Renal cortex interstitium (tissue), 15 donors: ENCODE measurements around the gene EYA2. TPM values are rescaled to one million over a fixed set of nuclear protein-coding genes. Genes with fewer than 3 reads are reported as not detected.
"Not testable (repeated sequence)": the region's sequence is repeated elsewhere in the genome, so short reads cannot be mapped to it uniquely, and the experiment has no call there.

ENCODE experiments used
- DNase-seq, 11 donors: peaks; one replicate each; pipeline ENCODE4 v3.0.0-alpha.2; 2013; ENCODE audit warnings: low read depth in 9 of 11, low spot score in 4 of 11; ENCODE audit errors: extremely low read depth in 1 of 11
- long read RNA-seq, 16 experiments: transcript quantifications; one replicate each; lab custom pipeline, GENCODE V29; 2026
- polyA plus RNA-seq, 3 donors: library from polyadenylated mRNA; unstranded; fragments of 120-200 nt; gene quantifications; one replicate each; pipeline ENCODE4 v1.2.1, GENCODE V29; 2013; ENCODE audit not compliant: insufficient read length in 3 of 3

Gene EYA2
- under 1 TPM; 0.40 to 0.95 (median 0.56) TPM for polyA plus RNA-seq
- long read RNA-seq, donor 1, result 0 reads
- long read RNA-seq, donor 2, result 0 reads
- long read RNA-seq, donor 3, result 0 reads
- long read RNA-seq, donor 4, result 0 reads
- long read RNA-seq, donor 5, result 0 reads
- long read RNA-seq, donor 6, result 0 reads
- long read RNA-seq, donor 7, result 0 reads
- long read RNA-seq, donor 8, result 0 reads
- long read RNA-seq, donor 9, result 0 reads
- long read RNA-seq, donor 10, result 0 reads
- long read RNA-seq, donor 11, partial matches to known transcripts, result 0 of 1 reads
- long read RNA-seq, donor 11, other reads (novel, unspliced or antisense), result 0 of 1 reads
- long read RNA-seq, donor 12, result 0 reads
- long read RNA-seq, donor 13, partial matches to known transcripts, result 34 of 40 reads
- long read RNA-seq, donor 13, other reads (novel, unspliced or antisense), result 6 of 40 reads
- long read RNA-seq, donor 14, result 0 reads
- long read RNA-seq, donor 15, result 0 reads
- long read RNA-seq, donor 16, result 0 reads

- DNase-seq, result peak in 1 of 11 donors; percentile 22
These were observed at the start of gene EYA2 for GRCh38 chr20:46894579-46894958. EYA2 (plus strand) TSS chr20:46894843; CDS start chr20:46990011, 95,168 bp downstream.

GRCh38 chr20:46844965-46845364 lies 49.7 kb upstream of the EYA2 start:
- DNase-seq, result no peak

GRCh38 chr20:46849269-46849668 lies 45.4 kb upstream of the EYA2 start:
- no peak for DNase-seq

GRCh38 chr20:46849751-46850150 lies 44.9 kb upstream of the EYA2 start:
- DNase-seq, result no peak

GRCh38 chr20:46850416-46850815 lies 44.2 kb upstream of the EYA2 start:
- peak; percentile 19 to 65 (median 36) for DNase-seq

- no peak for DNase-seq
These were observed 43.7 kb upstream of the EYA2 start for GRCh38 chr20:46850896-46851295.

- DNase-seq, result no peak
These were observed 42.9 kb upstream of the EYA2 start for GRCh38 chr20:46851746-46852145.

GRCh38 chr20:46852313-46852712 lies 42.3 kb upstream of the EYA2 start:
- no peak for DNase-seq

- no peak for DNase-seq
These were observed 40.7 kb upstream of the EYA2 start for GRCh38 chr20:46853926-46854325.

GRCh38 chr20:46857061-46857831 lies 37.4 kb upstream of the EYA2 start:
- no peak for DNase-seq

GRCh38 chr20:46865824-46866223 lies 28.8 kb upstream of the EYA2 start:
- no peak for DNase-seq

GRCh38 chr20:46870041-46870440 lies 24.6 kb upstream of the EYA2 start:
- no peak for DNase-seq

- no peak for DNase-seq
These were observed 22.1 kb upstream of the EYA2 start for GRCh38 chr20:46872328-46873211.

GRCh38 chr20:46875059-46875458 lies 19.6 kb upstream of the EYA2 start:
- DNase-seq, result no peak

GRCh38 chr20:46879386-46879785 lies 15.3 kb upstream of the EYA2 start:
- DNase-seq, result no peak

- not testable (repeated sequence) for DNase-seq
These were observed 14.7 kb upstream of the EYA2 start for GRCh38 chr20:46879963-46880362.

- DNase-seq, result no peak
These were observed 10.8 kb upstream of the EYA2 start for GRCh38 chr20:46883892-46884291.

- DNase-seq, result no peak
These were observed 4.0 kb upstream of the EYA2 start for GRCh38 chr20:46890682-46891081.

GRCh38 chr20:46893051-46893450 lies 1.6 kb upstream of the EYA2 start:
- no peak for DNase-seq
